ENCODE results near the gene VGLL4.

GRCh38 chr3:11632564-11632963, 11.2 kb downstream of the VGLL4 start:
- TF ChIP-seq GATA2 (IDR thresholded peaks at IDR 0.05; ENCODE audit: low read depth, low read length): no peak
- no peak for TF ChIP-seq GATA3 (IDR thresholded peaks at IDR 0.05; ENCODE audit: low read depth, low read length)
